ENCODE results near the gene EML1. TPM values are rescaled to one million over a fixed set of nuclear protein-coding genes. Genes with fewer than 3 reads are reported as not detected.

EML1 gene
- total RNA-seq, 4 donors from 2014 or later: 11.0 to 57.5 (median 24.5) TPM

- TF ChIP-seq CTCF (IDR thresholded peaks at IDR 0.05; ENCODE audit: low read depth): no peak
Measured at GRCh38 chr14:99964979-99965378, 171.8 kb downstream of the EML1 start.

- no peak for TF ChIP-seq CTCF (IDR thresholded peaks at IDR 0.05; ENCODE audit: low read depth)
Measured at GRCh38 chr14:99966037-99966835, 173.0 kb downstream of the EML1 start.

DNA sequence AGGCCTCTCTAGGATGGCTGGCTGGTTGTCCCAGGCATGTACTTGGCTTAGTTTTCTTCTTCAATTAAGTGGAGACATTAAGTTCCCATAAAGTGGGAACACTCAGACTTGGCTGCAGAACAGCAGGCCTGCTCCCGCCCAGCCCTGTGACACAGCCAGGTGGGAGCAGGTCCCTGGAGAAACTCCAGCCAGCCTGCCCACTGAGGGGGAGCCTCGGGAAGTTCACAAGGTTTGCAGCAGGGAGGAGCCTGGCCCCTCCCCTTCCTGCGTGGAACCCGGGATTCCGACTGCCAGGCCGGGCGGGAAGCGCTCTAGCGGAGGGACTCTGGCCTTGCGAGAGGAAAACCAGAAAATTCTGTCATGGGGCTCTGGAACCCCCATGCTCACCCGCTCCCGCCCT is 173.7 kb downstream of the EML1 start:
- TF ChIP-seq CTCF (IDR thresholded peaks at IDR 0.05; ENCODE audit: low read depth): no peak

DNA sequence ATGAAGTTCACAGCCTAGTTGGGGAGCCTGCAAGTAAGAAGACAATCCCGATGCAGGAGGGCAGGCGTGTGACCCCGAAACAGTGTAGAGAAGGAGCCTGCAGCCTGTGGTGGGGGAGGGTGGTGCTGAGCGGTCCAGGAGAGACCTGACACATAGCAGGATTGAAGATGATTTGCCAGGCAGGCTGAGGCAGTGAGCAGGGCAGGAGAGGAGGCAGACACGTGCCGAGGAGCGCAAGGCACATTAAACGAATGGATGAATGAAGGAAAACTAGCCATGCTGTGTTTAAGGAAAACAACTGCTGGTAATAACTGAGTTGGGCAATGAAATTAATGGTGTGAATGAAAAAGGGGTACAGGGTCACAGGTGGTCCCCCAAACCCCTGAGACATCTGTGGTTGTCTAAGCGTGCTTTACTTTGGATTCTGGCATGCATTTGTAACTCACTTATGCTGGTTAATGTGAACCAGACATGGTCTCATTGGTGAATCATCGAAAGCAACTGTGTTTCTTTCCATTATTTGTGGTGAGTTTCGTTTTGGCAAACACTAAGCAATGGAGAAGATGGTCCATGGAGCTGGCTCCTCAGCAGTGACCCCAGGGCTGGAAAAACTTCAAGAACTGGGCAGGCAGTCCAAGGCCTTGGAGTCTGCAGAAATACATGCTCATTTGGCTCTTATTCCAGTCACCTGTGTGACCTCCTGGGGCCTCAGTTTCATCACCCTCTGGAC is 175.1 kb downstream of the EML1 start:
- no peak for TF ChIP-seq CTCF (IDR thresholded peaks at IDR 0.05; ENCODE audit: low read depth)

GRCh38 chr14:99968941-99969340 is 175.7 kb downstream of the EML1 start:
- TF ChIP-seq CTCF (IDR thresholded peaks at IDR 0.05; ENCODE audit: low read depth): no peak

- no peak for TF ChIP-seq CTCF (IDR thresholded peaks at IDR 0.05; ENCODE audit: low read depth)
Measured at GRCh38 chr14:99969673-99970322, 176.6 kb downstream of the EML1 start.

Data from subcutaneous adipose tissue (tissue), 4 donors.